Keratinocyte (primary cell): ENCODE measurements around the gene SAMD13. TPM values are rescaled to one million over a fixed set of nuclear protein-coding genes. Genes with fewer than 3 reads are reported as not detected.

Experiments
- DNase-seq: peaks from one replicate; pipeline ENCODE4 v3.0.0-alpha.2; 2011; ENCODE audit warnings: low read depth, missing footprints, low spot score
- FAIRE-seq: peaks from 2 replicates; lab custom pipeline; 2011; peaks lifted over from hg19 to GRCh38; lab: Jason Lieb, UNC
- H2AFZ ChIP-seq: 2 replicates; pipeline ENCODE4 v1.6.0; 2012; ENCODE audit warnings: low read length, control low read depth, inconsistent platforms; ENCODE audit not compliant: control insufficient read depth
- H3K27ac ChIP-seq: 2 replicates; pipeline ENCODE4 v1.5.1; 2011; ENCODE audit warnings: low read length; ENCODE audit not compliant: control insufficient read depth, insufficient read depth
- H3K27me3 ChIP-seq: 3 replicates; pipeline ENCODE4 v1.6.0; 2011; ENCODE audit warnings: low read length; ENCODE audit not compliant: control insufficient read depth, insufficient read depth; ENCODE audit errors: extremely low read depth
- H3K36me3 ChIP-seq, 2 experiments: 2 replicates in 1 of 2; 3 replicates in 1 of 2; pipeline ENCODE4 v1.5.1; 2011; ENCODE audit warnings: low read length in 2 of 2, mild to moderate bottlenecking in 1 of 2; ENCODE audit not compliant: control insufficient read depth in 2 of 2, insufficient read depth in 2 of 2; ENCODE audit errors: extremely low read depth in 1 of 2
- H3K4me1 ChIP-seq: 3 replicates; pipeline ENCODE4 v1.5.1; 2011; ENCODE audit warnings: low read length; ENCODE audit not compliant: control insufficient read depth, insufficient read depth; ENCODE audit errors: extremely low read depth
- H3K4me2 ChIP-seq: 3 replicates; pipeline ENCODE4 v1.6.0; 2011; ENCODE audit warnings: low read depth, low read length; ENCODE audit not compliant: control insufficient read depth, insufficient read depth; ENCODE audit errors: extremely low read depth
- H3K4me3 ChIP-seq, 3 experiments: fragments of 200-600 bp in 1 of 3; sonication (generic) in 1 of 3; 2 replicates in 2 of 3; 3 replicates in 1 of 3; pipeline ENCODE4 v1.5.1; 2011 to 2016; ENCODE audit warnings: low read length in 3 of 3, mild to moderate bottlenecking in 3 of 3, control low read depth in 2 of 3, inconsistent platforms in 1 of 3, low read depth in 1 of 3, mixed read lengths in 1 of 3, mixed run types in 1 of 3, moderate library complexity in 1 of 3; ENCODE audit not compliant: control insufficient read depth in 2 of 3, insufficient read depth in 2 of 3; ENCODE audit errors: extremely low read depth in 1 of 3
- H3K79me2 ChIP-seq: 2 replicates; pipeline ENCODE4 v1.6.0; 2012; ENCODE audit warnings: low read length; ENCODE audit not compliant: control insufficient read depth, insufficient read depth
- H3K9ac ChIP-seq: 3 replicates; pipeline ENCODE4 v1.6.0; 2011; ENCODE audit warnings: low read length; ENCODE audit not compliant: control insufficient read depth, insufficient read depth; ENCODE audit errors: extremely low read depth
- H3K9me1 ChIP-seq: 3 replicates; pipeline ENCODE4 v1.6.0; 2011; ENCODE audit warnings: low read length; ENCODE audit not compliant: control insufficient read depth, insufficient read depth; ENCODE audit errors: extremely low read depth
- H3K9me3 ChIP-seq: 2 replicates; pipeline ENCODE4 v1.5.1; 2012; ENCODE audit warnings: low read depth, low read length; ENCODE audit not compliant: control insufficient read depth
- H4K20me1 ChIP-seq: 3 replicates; pipeline ENCODE4 v1.6.0; 2011; ENCODE audit warnings: low read length; ENCODE audit not compliant: control insufficient read depth, insufficient read depth; ENCODE audit errors: extremely low read depth
- CTCF ChIP-seq, 3 experiments: IDR thresholded peaks in 1 of 3; conservative IDR thresholded peaks in 1 of 3; optimal IDR thresholded peaks in 1 of 3; 2 replicates in 2 of 3; 3 replicates in 1 of 3; pipeline versions ENCODE3 to v1.5.1; 2011; ENCODE audit warnings: low read length in 3 of 3, mild to moderate bottlenecking in 3 of 3, moderate library complexity in 2 of 3, control low read depth in 1 of 3, inconsistent platforms in 1 of 3; ENCODE audit not compliant: insufficient read depth in 2 of 3; ENCODE audit errors: extremely low read depth in 1 of 3
- EZH2 ChIP-seq: IDR thresholded peaks from one replicate; pipeline ENCODE4 v1.6.1; 2012; ENCODE audit warnings: inconsistent platforms, mild to moderate bottlenecking, low read length, moderate library complexity
- dilution Hi-C: fragments of 300-500 bp; cut with MboI; formaldehyde crosslinking; loops from one replicate; pipeline ENCODE4 v1.7.0; 2020; ENCODE audit warnings: low sequenced_read_pairs; ENCODE audit not compliant: extremely low pct_ligation_motif_present
- polyA plus RNA-seq, 5 experiments: library from polyadenylated mRNA; depleted of rRNA in 3 of 5; stranded (reverse) in 3 of 5; stranded (forward) in 1 of 5; unstranded in 1 of 5; fragments of >200 nt; gene quantifications; 1 replicate in 1 of 5; 2 replicates in 3 of 5; 3 replicates in 1 of 5; pipeline versions ENCODE4 v1.2.1 to v1.2.3, GENCODE V29; 2011 to 2012; ENCODE audit warnings: missing spikeins in 2 of 5, low read depth in 1 of 5, low replicate concordance in 1 of 5

The SAMD13 gene
- polyA plus RNA-seq, 1 donor (not counting 4 experiments of a cell fraction or from before 2014, with no cell fraction given) = 0.75 TPM

- no peak for TF ChIP-seq CTCF (optimal IDR thresholded peaks at IDR 0.05 in 1 of 3, IDR thresholded peaks at IDR 0.05 in 1 of 3, conservative IDR thresholded peaks at IDR 0.05 in 1 of 3; ENCODE audit: extremely low read depth in 1 of 3, insufficient read depth in 2 of 3, low read length in 3 of 3)
- TF ChIP-seq EZH2 = no peak
- dilution Hi-C loops = no loop called here
- peaks cover 2% of the 10 kb centered on the region for H3K27me3 ChIP-seq
- no peaks in the 10 kb centered on the region for H3K9me1 ChIP-seq
- H3K27ac ChIP-seq = no peak overlapping the region
- H4K20me1 ChIP-seq = no peaks in the 10 kb centered on the region
- peak overlapping the region; percentile 36 for H3K4me2 ChIP-seq
- no peak overlapping the region for H2AFZ ChIP-seq
- no peak overlapping the region for H3K9ac ChIP-seq
- H3K9me3 ChIP-seq = no peaks in the 10 kb centered on the region
- FAIRE-seq = peak; percentile 96
- H3K79me2 ChIP-seq = no peaks in the 10 kb centered on the region
- no peak overlapping the region for H3K4me3 ChIP-seq
- H3K4me1 ChIP-seq = peaks cover 10% of the 10 kb centered on the region
- H3K36me3 ChIP-seq = no peaks in the 10 kb centered on the region
- DNase-seq = peak; percentile 38
These were observed 47.6 kb upstream of the SAMD13 start for GRCh38 chr1:84253891-84254290.

- no peak overlapping the region for H3K9ac ChIP-seq
- no peaks in the 10 kb centered on the region for H4K20me1 ChIP-seq
- peaks cover 10% of the 10 kb centered on the region for H3K4me1 ChIP-seq
- TF ChIP-seq CTCF (optimal IDR thresholded peaks at IDR 0.05 in 1 of 3, IDR thresholded peaks at IDR 0.05 in 1 of 3, conservative IDR thresholded peaks at IDR 0.05 in 1 of 3; ENCODE audit: extremely low read depth in 1 of 3, insufficient read depth in 2 of 3, low read length in 3 of 3) = no peak
- no peak for TF ChIP-seq EZH2
- no peaks in the 10 kb centered on the region for H3K79me2 ChIP-seq
- FAIRE-seq (no peak), DNase-seq (no peak)
- no peaks in the 10 kb centered on the region for H3K36me3 ChIP-seq
- H3K27me3 ChIP-seq = peaks cover 3% of the 10 kb centered on the region
- H3K27ac ChIP-seq = no peak overlapping the region
- H3K4me2 ChIP-seq = no peak overlapping the region
- no peak overlapping the region for H2AFZ ChIP-seq
- no peaks in the 10 kb centered on the region for H3K9me1 ChIP-seq
- H3K4me3 ChIP-seq = no peak overlapping the region
- dilution Hi-C loops = no loop called here
- no peaks in the 10 kb centered on the region for H3K9me3 ChIP-seq
These were observed 46.7 kb upstream of the SAMD13 start for GRCh38 chr1:84254703-84255238.
